OCI-LY7 (cell line): Measurements from ENCODE around the gene KIF1B. TPM values are rescaled to one million over a fixed set of nuclear protein-coding genes. Genes with fewer than 3 reads are reported as not detected.

Source experiments
- BruUV-seq: library from RNA; stranded (reverse); fragments of 400-500 nt; replicated peaks from 2 replicates; lab custom pipeline; 2021; lab: Mats Ljungman, UMichigan
- CTCF ChIA-PET: fragments of 300-600 bp; sonication (Branson Sonifier 250); formaldehyde crosslinking; loops from one replicate; lab custom pipeline; 2022; ENCODE audit warnings: antibody characterized with exemption; ENCODE audit not compliant: unreplicated experiment; lab: Charles Lee
- POLR2A ChIA-PET: fragments of 300-600 bp; sonication (Branson Sonifier 250); formaldehyde crosslinking; loops from one replicate; lab custom pipeline; 2022; ENCODE audit warnings: antibody characterized with exemption; lab: Charles Lee
- DNase-seq: peaks from one replicate; pipeline ENCODE4 v3.0.0-alpha.2; 2015; ENCODE audit warnings: low spot score
- H2AFZ ChIP-seq: fragments of 200-600 bp; sonication (generic), shearing (Covaris generic); 2 replicates; pipeline ENCODE4 v1.6.1; 2014; ENCODE audit warnings: mild to moderate bottlenecking, antibody characterized with exemption, low read length, moderate library complexity
- H3K27ac ChIP-seq: fragments of 200-600 bp; sonication (generic); 2 replicates; pipeline ENCODE4 v1.5.1; 2014; ENCODE audit warnings: mixed run types, low read depth, mild to moderate bottlenecking, moderate library complexity, low read length, inconsistent platforms; ENCODE audit not compliant: poor library complexity, severe bottlenecking
- H3K36me3 ChIP-seq: fragments of 200-600 bp; sonication (generic); 2 replicates; pipeline ENCODE4 v1.6.1; 2014; ENCODE audit warnings: mild to moderate bottlenecking, antibody characterized with exemption, low read length, moderate library complexity, mixed read lengths; ENCODE audit not compliant: insufficient read depth
- H3K4me1 ChIP-seq: fragments of 200-600 bp; sonication (generic); 2 replicates; pipeline ENCODE4 v1.5.1; 2014; ENCODE audit warnings: mild to moderate bottlenecking, low read length; ENCODE audit not compliant: insufficient read depth, poor library complexity, severe bottlenecking
- H3K4me2 ChIP-seq: fragments of 200-600 bp; sonication (generic); 2 replicates; pipeline ENCODE4 v1.6.1; 2014; ENCODE audit warnings: mild to moderate bottlenecking, low read length
- H3K4me3 ChIP-seq: fragments of 200-600 bp; sonication (generic); 2 replicates; pipeline ENCODE4 v1.5.1; 2014; ENCODE audit warnings: mild to moderate bottlenecking, low read depth, low read length; ENCODE audit not compliant: poor library complexity, severe bottlenecking
- H3K79me2 ChIP-seq: fragments of 200-600 bp; sonication (generic); 2 replicates; pipeline ENCODE4 v1.6.1; 2016; ENCODE audit warnings: low read depth, mild to moderate bottlenecking, low read length, moderate library complexity, mixed read lengths; ENCODE audit not compliant: insufficient read depth
- H3K9me2 ChIP-seq: fragments of 200-600 bp; sonication (generic); 2 replicates; pipeline ENCODE4 v1.6.1; 2016; ENCODE audit warnings: mild to moderate bottlenecking, low read length, mixed read lengths; ENCODE audit not compliant: insufficient read depth
- H3K9me3 ChIP-seq: fragments of 200-600 bp; sonication (generic); 2 replicates; pipeline ENCODE4 v1.6.1; 2014; ENCODE audit warnings: mild to moderate bottlenecking, mixed run types, low read length, mixed read lengths
- H4K20me1 ChIP-seq: fragments of 200-600 bp; sonication (generic); 2 replicates; pipeline ENCODE4 v1.6.1; 2014; ENCODE audit warnings: mild to moderate bottlenecking, antibody characterized with exemption, low read length, moderate library complexity, mixed read lengths; ENCODE audit not compliant: insufficient read depth
- CTCF ChIP-seq: fragments of 200-600 bp; sonication (generic); conservative IDR thresholded peaks from 2 replicates; pipeline ENCODE4 v1.5.1; 2014; ENCODE audit warnings: mild to moderate bottlenecking, antibody characterized with exemption, low read length, moderate library complexity, mixed read lengths
- EZH2phosphoT487 ChIP-seq: fragments of 200-600 bp; sonication (generic); IDR thresholded peaks from 2 replicates; pipeline ENCODE4 v1.6.1; 2018; ENCODE audit warnings: low read depth, borderline replicate concordance, mild to moderate bottlenecking, mixed run types, antibody characterized with exemption, low read length, moderate library complexity, mixed read lengths
- intact Hi-C: fragments of 100-400 bp; cut with micrococcal nuclease; formaldehyde crosslinking; loops from one replicate; pipeline ENCODE4 v1.10.0; 2022; ENCODE audit not compliant: unreplicated experiment
- total RNA-seq, 2 experiments: library from RNA; depleted of rRNA in 1 of 2; stranded (reverse); fragments of >200 nt in 1 of 2; shearing (Covaris generic) in 1 of 2; gene quantifications; 2 replicates each; pipeline ENCODE4 v1.2.3, GENCODE V29; 2014 to 2022

Gene KIF1B
- total RNA-seq, 2 experiments from 2014 or later = 3.8 to 4.8 TPM

DNA sequence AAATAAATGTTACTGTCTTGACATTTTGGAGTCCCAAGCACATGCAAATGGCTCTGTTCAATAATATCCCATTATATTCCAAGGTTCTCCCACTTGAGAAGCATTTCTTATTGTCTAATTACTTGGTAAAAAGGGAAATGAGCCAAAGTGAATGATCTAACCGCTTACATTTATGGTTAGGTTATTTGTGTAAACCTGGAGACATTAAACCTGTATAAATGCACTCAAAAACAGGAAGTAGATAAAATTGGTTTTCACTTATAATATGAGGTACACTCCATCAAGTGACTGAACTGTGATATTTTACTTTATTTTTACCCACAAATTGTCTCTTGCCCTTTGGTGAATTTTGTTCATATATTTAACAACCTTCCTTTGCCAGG is 26.8 kb downstream of the KIF1B start:
- peaks cover 6% of the 10 kb centered on the region for H3K4me1 ChIP-seq
- no peak for DNase-seq
- TF ChIP-seq EZH2phosphoT487 (no peak), CTCF (no peak)
- intact Hi-C loops = no loop called here
- ChIA-PET CTCF (no interaction called here), POLR2A (interaction anchor here (0.6 kb wide), 1 partner anchor 21 kb away, joined by 3 read pairs; no protein-coding TSS in a partner anchor)
- BruUV-seq = no TSS peak
- H3K9me2 ChIP-seq = no peaks in the 10 kb centered on the region
- H3K9me3 ChIP-seq = no peaks in the 10 kb centered on the region
- no peak overlapping the region for H3K4me3 ChIP-seq
- no peak overlapping the region for H3K27ac ChIP-seq
- H3K4me2 ChIP-seq = no peak overlapping the region
- no peaks in the 10 kb centered on the region for H3K79me2 ChIP-seq
- no peaks in the 10 kb centered on the region for H4K20me1 ChIP-seq
- H2AFZ ChIP-seq = no peak overlapping the region
- H3K36me3 ChIP-seq = no peaks in the 10 kb centered on the region

- ChIA-PET POLR2A (no interaction called here), CTCF (no interaction called here)
- no peak for TF ChIP-seq EZH2phosphoT487
- no peak for TF ChIP-seq CTCF
- no peak overlapping the region for H3K27ac ChIP-seq
- H3K79me2 ChIP-seq = no peaks in the 10 kb centered on the region
- H3K36me3 ChIP-seq = no peaks in the 10 kb centered on the region
- no peak overlapping the region for H2AFZ ChIP-seq
- H3K4me1 ChIP-seq = peaks cover 2% of the 10 kb centered on the region
- H3K9me2 ChIP-seq = no peaks in the 10 kb centered on the region
- no peak overlapping the region for H3K4me3 ChIP-seq
- no peaks in the 10 kb centered on the region for H3K9me3 ChIP-seq
- no TSS peak for BruUV-seq
- no peaks in the 10 kb centered on the region for H4K20me1 ChIP-seq
- H3K4me2 ChIP-seq = no peak overlapping the region
- no peak for DNase-seq
- intact Hi-C loops = no loop called here
Measured at GRCh38 chr1:10242135-10242534, 31.8 kb downstream of the KIF1B start.

- POLR2A ChIA-PET = no interaction called here
- CTCF ChIA-PET = interaction anchor here (1.0 kb wide), 1 partner anchor 9 kb away, joined by 3 read pairs; no protein-coding TSS in a partner anchor
Measured at GRCh38 chr1:10242811-10243210, 32.4 kb downstream of the KIF1B start.

More at GRCh38 chr1:10242811-10243210, 32.4 kb downstream of the KIF1B start:
- H3K4me1 ChIP-seq = no peaks in the 10 kb centered on the region
- intact Hi-C loops = no loop called here
- BruUV-seq = no TSS peak
- DNase-seq = no peak
- no peak overlapping the region for H3K4me2 ChIP-seq
- no peaks in the 10 kb centered on the region for H4K20me1 ChIP-seq
- no peaks in the 10 kb centered on the region for H3K9me3 ChIP-seq
- no peak overlapping the region for H3K4me3 ChIP-seq
- no peak overlapping the region for H2AFZ ChIP-seq
- no peak for TF ChIP-seq EZH2phosphoT487
- TF ChIP-seq CTCF = no peak
- no peaks in the 10 kb centered on the region for H3K9me2 ChIP-seq
- H3K36me3 ChIP-seq = no peaks in the 10 kb centered on the region
- H3K27ac ChIP-seq = no peak overlapping the region
- no peaks in the 10 kb centered on the region for H3K79me2 ChIP-seq
